Stimulated activated CD8-positive, alpha-beta memory T cell treated with anti-CD3 and anti-CD28 coated beads, Interleukin-12 subunit alpha, Interleukin-12 subunit beta, amount 100 ng/mL, for 4 hours (primary cell): Measurements from ENCODE around the gene MARK1.

ENCODE experiments used
- DNase-seq: peaks from one replicate; pipeline ENCODE4 v3.0.0-alpha.2; 2020; ENCODE audit warnings: low read depth

Gene MARK1

DNA sequence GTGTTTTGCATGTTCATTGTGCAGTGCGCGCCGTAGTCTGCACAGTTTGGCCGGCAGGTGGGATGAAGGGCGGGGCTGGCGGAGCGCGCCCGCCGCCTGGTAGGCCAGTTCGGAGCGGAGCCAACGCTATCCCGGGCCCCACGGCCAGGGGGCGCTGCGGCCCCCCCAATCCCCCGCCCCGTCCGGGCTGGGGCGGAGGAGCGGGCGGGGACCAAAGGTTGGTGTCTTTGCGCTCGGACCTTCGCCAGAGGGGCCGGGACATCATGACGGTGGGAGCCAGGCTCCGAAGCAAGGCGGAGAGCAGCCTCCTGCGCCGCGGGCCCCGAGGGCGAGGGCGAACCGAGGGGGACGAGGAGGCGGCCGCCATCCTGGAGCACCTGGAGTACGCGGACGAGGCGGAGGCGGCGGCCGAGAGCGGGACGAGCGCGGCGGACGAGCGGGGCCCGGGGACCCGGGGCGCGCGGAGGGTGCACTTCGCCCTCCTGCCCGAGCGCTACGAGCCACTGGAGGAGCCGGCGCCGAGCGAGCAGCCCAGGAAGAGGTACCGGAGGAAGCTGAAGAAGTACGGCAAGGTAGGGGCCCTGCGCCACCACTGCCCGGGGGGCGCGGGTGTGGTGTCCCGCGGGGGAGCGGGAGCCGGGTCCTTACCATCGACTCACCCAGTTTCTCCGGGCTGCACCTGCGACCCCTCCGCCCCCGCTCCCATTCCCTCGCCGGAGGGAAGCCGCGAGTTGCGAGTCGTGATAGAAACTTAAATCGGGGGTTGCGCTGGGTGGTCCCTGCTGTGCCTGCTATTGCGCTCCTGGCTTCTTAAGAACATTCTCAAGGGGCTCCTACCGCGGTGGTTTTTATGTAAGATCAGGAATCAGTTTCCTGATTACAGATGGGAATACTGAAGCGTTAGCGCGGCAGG is 162.5 kb downstream of the MARK1 start, which contains the start of gene C1orf115:
TSS of gene C1orf115 (plus strand) at position 224 of the 913 bp plus-strand sequence. CDS start at position 264, 40 bp downstream.
- peak; percentile 26 for DNase-seq

DNA sequence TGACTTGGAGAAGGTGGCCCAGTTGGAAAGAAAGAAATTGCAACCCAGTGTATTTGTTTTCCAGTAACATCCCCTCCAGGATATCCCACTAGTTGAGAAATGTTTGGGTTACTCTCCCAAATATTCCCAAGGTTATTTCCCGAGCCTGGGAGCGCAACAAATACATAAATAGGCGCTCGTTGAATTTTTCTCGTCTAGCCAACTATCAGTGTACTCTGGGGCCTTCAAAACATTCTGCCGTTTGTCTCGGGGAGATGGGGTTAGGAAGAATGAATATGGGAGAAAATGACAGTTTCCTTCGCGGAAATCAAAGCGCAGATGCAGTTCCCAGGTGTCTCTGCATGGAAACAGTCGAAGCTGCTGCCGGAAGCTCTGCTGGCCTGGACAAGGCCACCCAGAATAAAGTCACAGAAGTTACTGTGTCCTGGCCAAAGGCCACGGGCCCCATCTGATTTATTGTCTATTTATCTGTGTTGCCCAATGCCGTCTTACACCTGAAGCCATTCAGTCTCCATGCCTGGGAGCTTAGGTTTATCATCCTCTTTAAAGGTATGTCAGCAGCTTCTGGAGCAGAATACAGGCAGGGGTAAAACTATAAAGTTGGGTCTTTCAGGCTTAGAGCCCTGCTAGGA is 163.2 kb downstream of the MARK1 start:
- DNase-seq: no peak

DNA sequence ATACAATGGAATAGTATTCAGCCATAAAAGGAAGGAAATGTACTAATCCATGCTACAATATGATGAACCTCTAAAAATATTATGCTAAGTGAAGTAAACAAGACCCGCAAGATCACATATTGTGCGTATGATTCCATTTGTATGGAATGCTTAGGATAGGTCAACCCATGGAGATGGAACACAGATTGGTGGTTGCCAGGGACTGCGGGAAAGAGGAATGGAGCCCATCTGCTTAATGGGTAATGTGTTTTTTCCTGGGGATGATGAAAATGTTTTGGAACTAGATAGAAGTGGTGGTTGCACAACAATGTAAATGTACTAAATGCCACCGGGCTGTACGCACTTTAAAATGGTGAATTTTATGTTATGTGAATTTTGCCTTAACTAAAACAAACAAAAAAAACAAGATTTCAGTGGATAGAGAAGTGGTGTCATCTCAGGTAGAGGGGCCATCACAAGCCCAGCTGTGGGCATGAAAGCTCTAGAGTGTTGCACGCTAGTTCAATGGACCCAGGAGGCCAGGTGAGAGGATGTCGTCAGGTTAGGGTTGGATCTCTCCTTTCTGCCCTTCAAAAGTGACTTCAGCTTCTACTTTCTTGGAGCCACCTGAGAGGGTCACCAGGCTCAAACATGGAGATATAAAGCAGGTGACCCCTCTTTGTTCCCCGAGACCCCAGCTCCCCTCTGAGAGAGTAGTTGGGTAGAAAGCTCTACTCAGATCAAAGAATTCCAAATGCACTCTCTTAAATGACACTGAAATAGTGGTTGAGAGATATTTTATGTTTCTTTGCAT is 164.7 kb downstream of the MARK1 start:
- no peak for DNase-seq

- DNase-seq: no peak
Measured at GRCh38 chr1:220694866-220695382, 167.0 kb downstream of the MARK1 start.

GRCh38 chr1:220695426-220695825 is 167.5 kb downstream of the MARK1 start:
- DNase-seq: no peak

- no peak for DNase-seq
Measured at GRCh38 chr1:220696226-220696862, 168.4 kb downstream of the MARK1 start.

- no peak for DNase-seq
Measured at GRCh38 chr1:220696863-220697231, 168.9 kb downstream of the MARK1 start.

DNA sequence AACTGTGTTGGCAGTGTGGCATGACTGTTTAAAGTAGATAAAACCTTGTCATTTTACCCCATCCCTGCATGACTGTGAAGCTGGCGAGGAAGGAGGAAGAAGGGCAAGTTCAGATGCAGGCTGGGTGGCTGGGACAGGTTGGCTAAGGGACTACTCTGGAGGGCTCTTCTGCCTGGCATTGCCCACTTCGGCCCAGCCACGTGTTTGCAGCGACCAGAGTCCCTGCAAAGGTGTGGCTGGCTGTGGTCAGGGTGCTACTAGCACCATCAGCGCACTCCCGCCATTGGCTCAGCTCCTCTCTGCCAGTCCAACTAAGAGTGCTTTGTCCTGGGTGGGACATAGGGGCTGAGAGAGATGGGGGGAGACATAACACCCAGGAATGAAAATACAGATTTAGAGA is 169.4 kb downstream of the MARK1 start:
- DNase-seq: no peak

DNA sequence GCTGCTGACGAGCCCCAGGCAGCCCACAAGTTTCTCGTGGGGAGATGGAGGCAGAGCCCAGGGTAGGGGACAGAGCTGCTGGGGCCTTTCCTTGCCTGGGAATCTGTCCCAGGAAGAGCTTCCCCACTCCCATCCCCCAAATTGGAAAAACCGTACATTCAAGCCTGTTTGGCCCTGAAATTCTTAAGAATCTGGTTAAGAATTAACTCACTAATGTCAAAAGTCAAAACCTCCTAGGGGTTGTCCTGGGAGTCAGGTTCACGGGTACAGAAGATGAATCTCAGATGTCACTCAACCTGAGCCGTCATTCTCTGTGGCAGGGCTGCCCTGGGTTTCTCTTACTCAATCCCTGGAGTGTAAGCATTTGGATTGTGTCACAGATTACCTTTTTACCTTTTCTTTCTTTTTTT is 170.7 kb downstream of the MARK1 start:
- DNase-seq: no peak

GRCh38 chr1:220699044-220699443 is 171.1 kb downstream of the MARK1 start:
- DNase-seq: no peak

- no peak for DNase-seq
Measured at GRCh38 chr1:220700556-220701179, 172.7 kb downstream of the MARK1 start.

DNA sequence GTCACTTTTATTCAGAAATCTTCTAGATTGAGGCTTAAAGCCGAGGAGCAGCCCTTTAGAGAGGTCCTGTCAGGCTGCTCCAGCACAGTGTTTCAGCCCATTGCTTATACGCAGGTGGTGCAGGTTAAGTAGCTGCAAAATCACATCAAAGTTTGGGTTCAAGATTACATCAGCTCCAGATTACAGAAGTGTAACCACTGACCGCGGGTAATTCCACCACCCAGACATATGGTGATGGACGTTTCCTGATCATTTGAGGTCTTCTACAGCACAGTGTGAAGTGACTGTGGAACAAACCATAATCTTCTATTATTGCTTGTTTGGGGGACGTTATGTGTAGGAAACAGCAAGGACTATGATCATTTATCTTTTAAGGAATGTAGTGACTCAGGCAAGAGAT is 174.0 kb downstream of the MARK1 start:
- DNase-seq: no peak

DNA sequence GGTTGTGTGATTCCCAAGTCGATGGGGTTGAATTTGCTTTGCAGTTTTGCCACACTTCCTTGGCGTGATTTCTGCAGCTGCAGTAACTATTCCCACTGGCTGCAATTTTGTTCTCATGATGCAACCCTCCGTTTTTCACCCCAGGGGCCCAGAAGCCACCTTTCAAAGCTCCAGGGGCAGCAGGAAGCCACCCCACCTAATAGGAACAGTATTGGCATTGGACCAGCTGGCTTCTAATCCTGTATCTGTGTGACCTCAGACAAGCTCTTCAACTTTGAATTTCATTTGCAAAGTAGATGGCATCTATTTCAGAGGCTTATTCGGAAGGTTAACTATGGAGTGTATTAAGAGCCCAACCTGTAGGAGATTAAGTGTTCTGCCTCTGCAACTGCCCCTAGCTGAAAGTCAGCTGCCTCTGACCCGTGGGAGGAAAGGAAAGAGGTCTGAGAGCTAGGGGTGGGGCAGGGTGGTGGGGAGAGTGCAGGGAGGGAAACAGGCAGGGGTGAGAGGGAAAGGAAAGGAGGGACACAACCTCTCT is 174.9 kb downstream of the MARK1 start:
- DNase-seq: no peak

DNA sequence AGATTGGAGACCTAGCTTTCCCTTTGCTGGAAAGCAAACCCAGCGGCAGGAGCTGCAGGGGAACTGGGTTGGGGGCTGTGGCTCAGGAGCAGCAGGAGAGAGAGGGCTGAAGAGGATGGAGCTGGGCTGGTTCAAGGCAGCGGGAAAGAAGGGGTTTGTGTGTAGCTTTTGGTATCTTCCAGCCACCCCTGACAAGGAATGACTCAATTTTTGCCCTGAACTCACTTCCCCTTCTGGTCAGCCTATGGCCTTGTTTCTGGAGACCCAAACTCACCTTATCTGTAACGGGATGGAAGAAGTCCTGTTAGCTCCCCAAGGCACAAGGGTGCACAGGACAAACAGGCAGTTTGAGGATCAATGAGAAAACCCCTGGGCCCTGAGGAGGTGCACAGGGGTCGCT is 175.4 kb downstream of the MARK1 start:
- DNase-seq: no peak

- DNase-seq: no peak
Measured at GRCh38 chr1:220705782-220706181, 177.8 kb downstream of the MARK1 start.

DNA sequence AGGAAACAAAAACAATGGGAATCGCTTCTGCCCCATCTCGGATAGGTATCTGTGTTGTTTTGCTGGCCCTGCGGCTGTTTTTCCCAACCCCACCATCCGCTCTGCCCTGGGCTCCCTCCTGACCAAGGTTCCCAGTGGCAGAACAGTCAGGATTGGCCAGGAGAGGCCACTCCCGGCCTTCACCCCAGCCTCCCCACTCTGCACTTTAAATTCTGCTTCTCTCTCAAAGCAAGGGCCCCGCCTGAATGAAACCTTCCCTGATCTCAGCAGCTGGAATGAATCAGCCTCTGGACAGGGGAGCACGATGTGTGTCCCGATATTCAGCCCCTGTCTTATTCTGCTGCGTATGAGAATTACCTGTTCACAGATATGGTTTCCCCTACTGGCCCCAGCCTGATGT is 178.5 kb downstream of the MARK1 start:
- DNase-seq: no peak

DNA sequence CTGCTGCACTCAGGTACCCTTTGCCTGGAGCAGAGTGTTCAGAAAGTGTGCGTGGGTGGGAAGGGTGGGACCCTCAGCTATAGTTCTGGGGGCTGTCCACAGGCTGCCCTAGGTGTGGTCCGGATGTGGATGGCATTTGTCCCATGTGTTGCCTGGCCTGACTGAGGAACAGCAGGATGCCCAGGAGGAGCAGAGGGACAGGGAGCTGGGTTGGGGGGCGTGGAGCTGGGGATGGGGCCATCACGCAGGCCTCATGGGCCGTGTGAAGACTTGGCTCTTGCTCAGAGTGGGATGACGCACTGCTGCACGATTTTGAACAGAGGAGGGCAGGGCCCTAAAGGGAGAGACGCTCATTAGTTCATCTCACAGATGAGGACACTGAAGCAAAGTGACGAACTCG is 179.2 kb downstream of the MARK1 start:
- no peak for DNase-seq

- DNase-seq: no peak
Measured at GRCh38 chr1:220708244-220708643, 180.3 kb downstream of the MARK1 start.

GRCh38 chr1:220708936-220709801 is 181.2 kb downstream of the MARK1 start:
- no peak for DNase-seq

- no peak for DNase-seq
Measured at GRCh38 chr1:220710333-220710732, 182.4 kb downstream of the MARK1 start.
